HL-60 (cell line): ENCODE measurements around the gene PLGLB1.
"Not testable (repeated sequence)": the region's sequence is repeated elsewhere in the genome, so short reads cannot be mapped to it uniquely, and the experiment has no call there.

Experiments
- DNase-seq, 2 experiments: peaks; one replicate each; pipeline ENCODE4 v3.0.0-alpha.2; 2010 to 2020; ENCODE audit warnings: low read depth in 1 of 2, low spot score in 1 of 2
- H3K27ac ChIP-seq: fragments of 250-450 bp; sonication (Bioruptor Pico); replicated peaks from 2 replicates; pipeline ENCODE4 v1.5.1; 2020; ENCODE audit warnings: mild to moderate bottlenecking, moderate library complexity
- H3K27me3 ChIP-seq: fragments of 250-450 bp; sonication (Bioruptor Pico); 2 replicates; pipeline ENCODE4 v1.5.1; 2021; ENCODE audit warnings: mild to moderate bottlenecking, moderate library complexity; ENCODE audit not compliant: insufficient read depth, poor library complexity, severe bottlenecking
- H3K4me3 ChIP-seq: replicated peaks from 2 replicates; pipeline ENCODE4 v1.5.1; 2011; ENCODE audit warnings: mild to moderate bottlenecking, control low read depth, low read length; ENCODE audit not compliant: insufficient read depth
- long read RNA-seq: library from polyadenylated mRNA; unstranded; transcript quantifications from one replicate; pipeline ENCODE4 v2.0.0, GENCODE V29; 2020

Gene PLGLB1
- long read RNA-seq: 0 reads

- not testable (repeated sequence) for H3K27me3 ChIP-seq, H3K27ac ChIP-seq, DNase-seq, H3K4me3 ChIP-seq
Observed at GRCh38 chr2:87021744-87022143, at the start of gene PLGLB1. Gene PLGLB1, minus strand, starts transcription at chr2:87021844. Its CDS starts 61 bp downstream, at chr2:87021783.

- not testable (repeated sequence) for DNase-seq, H3K4me3 ChIP-seq, H3K27me3 ChIP-seq, H3K27ac ChIP-seq
Observed at GRCh38 chr2:87064305-87064704, 42.7 kb upstream of the PLGLB1 start.

- not testable (repeated sequence) for H3K27ac ChIP-seq, DNase-seq, H3K4me3 ChIP-seq, H3K27me3 ChIP-seq
Observed at GRCh38 chr2:87063431-87063830, 41.8 kb upstream of the PLGLB1 start.

- not testable (repeated sequence) for H3K27ac ChIP-seq, H3K4me3 ChIP-seq, DNase-seq, H3K27me3 ChIP-seq
Observed at GRCh38 chr2:87061519-87061918, 39.9 kb upstream of the PLGLB1 start.

GRCh38 chr2:87057606-87058005, 36.0 kb upstream of the PLGLB1 start:
- not testable (repeated sequence) for H3K27ac ChIP-seq, H3K4me3 ChIP-seq, H3K27me3 ChIP-seq, DNase-seq

GRCh38 chr2:87056843-87057242, 35.2 kb upstream of the PLGLB1 start:
- not testable (repeated sequence) for H3K4me3 ChIP-seq, DNase-seq, H3K27ac ChIP-seq, H3K27me3 ChIP-seq

- not testable (repeated sequence) for H3K27me3 ChIP-seq, DNase-seq, H3K4me3 ChIP-seq, H3K27ac ChIP-seq
Observed at GRCh38 chr2:87056435-87056834, 34.8 kb upstream of the PLGLB1 start.

GRCh38 chr2:87054375-87054774, 32.7 kb upstream of the PLGLB1 start:
- not testable (repeated sequence) for H3K27ac ChIP-seq, DNase-seq, H3K4me3 ChIP-seq, H3K27me3 ChIP-seq

- peak in 1 of 2 experiments; percentile 16 for DNase-seq
- not testable (repeated sequence) for H3K27me3 ChIP-seq, H3K27ac ChIP-seq, H3K4me3 ChIP-seq
Observed at GRCh38 chr2:87041321-87041978, 19.8 kb upstream of the PLGLB1 start.

- H3K27ac ChIP-seq, H3K4me3 ChIP-seq, DNase-seq, H3K27me3 ChIP-seq: not testable (repeated sequence)
Observed at GRCh38 chr2:87028607-87029006, 7.0 kb upstream of the PLGLB1 start.

- H3K27me3 ChIP-seq, H3K4me3 ChIP-seq, DNase-seq, H3K27ac ChIP-seq: not testable (repeated sequence)
Observed at GRCh38 chr2:87026816-87027215, 5.2 kb upstream of the PLGLB1 start.

- not testable (repeated sequence) for H3K4me3 ChIP-seq, H3K27me3 ChIP-seq, H3K27ac ChIP-seq, DNase-seq
Observed at GRCh38 chr2:87025927-87026326, 4.3 kb upstream of the PLGLB1 start.

- not testable (repeated sequence) for DNase-seq, H3K27ac ChIP-seq, H3K27me3 ChIP-seq, H3K4me3 ChIP-seq
Observed at GRCh38 chr2:87023988-87024615, 2.5 kb upstream of the PLGLB1 start.

GRCh38 chr2:87021043-87021442, 601 bp downstream of the PLGLB1 start:
- H3K27me3 ChIP-seq, H3K4me3 ChIP-seq, DNase-seq: not testable (repeated sequence)

GRCh38 chr2:87019053-87019452, 2.6 kb downstream of the PLGLB1 start:
- not testable (repeated sequence) for DNase-seq, H3K27ac ChIP-seq, H3K27me3 ChIP-seq, H3K4me3 ChIP-seq

More at GRCh38 chr2:87021043-87021442, 601 bp downstream of the PLGLB1 start:
- H3K27ac ChIP-seq: not testable (repeated sequence)
